Limb (tissue), 2 donors: ENCODE data around the gene TSHZ2.

Source experiments
- DNase-seq, 2 donors: peaks; one replicate each; pipeline ENCODE4 v3.0.0-alpha.2; 2016; ENCODE audit errors: extremely low spot score in 2 of 2

TSHZ2 gene

DNA sequence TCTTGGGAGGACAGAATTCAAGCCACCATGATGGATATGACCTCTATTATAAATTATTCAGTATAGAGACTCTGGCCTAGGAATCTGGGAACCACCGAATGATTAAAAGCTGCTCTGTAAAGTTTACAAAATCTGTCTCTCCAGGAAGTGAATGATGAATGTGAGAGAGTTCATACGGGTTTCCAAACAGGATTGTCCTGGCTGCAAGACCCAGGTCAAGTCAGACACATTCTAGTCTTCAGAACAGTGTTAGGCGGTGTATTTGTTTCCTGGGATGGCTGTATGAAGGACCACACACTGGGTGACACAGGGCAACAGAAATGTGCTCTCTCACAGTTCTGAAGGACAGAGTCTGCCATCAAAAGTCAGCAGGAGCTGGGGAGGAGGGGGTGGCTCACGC is 399.1 kb downstream of the TSHZ2 start:
- no peak for DNase-seq

- DNase-seq, result no peak
Observed at GRCh38 chr20:53376021-53376420, 403.9 kb downstream of the TSHZ2 start.

- DNase-seq, result no peak
Observed at GRCh38 chr20:53379014-53379832, 407.1 kb downstream of the TSHZ2 start.

DNA sequence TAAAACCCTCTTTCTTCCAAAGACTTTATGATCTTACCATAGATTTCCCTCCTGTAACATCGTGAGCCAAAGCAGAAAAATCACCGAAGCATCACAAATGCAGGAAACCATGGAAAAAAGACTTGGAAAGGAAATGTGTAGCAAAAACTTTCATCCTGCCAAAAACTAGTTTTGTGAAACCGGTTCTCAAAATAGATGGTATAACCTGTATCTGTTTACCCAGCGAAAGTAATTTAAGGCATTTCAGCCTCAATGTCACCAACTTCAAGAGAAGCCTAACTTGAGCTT is 407.6 kb downstream of the TSHZ2 start:
- DNase-seq, result no peak

DNA sequence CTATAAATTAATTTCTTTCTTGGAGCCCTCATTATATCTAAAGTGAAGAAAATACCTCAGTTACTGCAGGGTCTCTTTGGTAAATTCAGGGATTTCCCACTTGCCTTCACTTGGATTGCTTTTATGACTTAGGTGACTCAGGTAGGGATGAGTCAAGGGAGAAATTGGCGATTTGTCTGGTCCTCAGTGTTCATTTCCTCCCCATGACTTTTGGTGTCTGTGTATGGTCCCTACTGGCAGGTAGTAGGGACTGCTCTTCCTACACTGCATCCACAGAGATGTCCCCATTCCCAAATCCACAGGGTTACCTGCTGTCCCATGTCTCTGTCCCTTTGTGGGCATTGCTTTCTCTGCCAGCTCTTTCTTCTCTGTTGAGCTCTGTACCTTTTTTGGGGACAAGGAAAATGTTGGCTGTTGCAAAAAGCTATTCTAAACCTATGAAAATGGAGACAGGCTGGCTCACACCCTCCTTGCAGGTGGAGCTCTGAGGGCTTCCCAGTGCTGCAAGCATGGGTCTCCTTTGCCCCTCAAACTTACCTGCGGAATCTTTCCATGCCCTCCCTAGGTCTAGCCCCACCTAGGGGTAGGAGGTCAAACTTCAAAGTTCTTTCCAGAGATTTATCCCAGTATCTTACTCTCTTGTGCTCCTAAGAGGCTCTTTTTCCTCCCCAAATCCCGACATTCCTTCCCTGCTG is 409.6 kb downstream of the TSHZ2 start:
- DNase-seq, result no peak

- peak in 1 of 2 donors; percentile 35 for DNase-seq
Observed at GRCh38 chr20:53382263-53382844, 410.2 kb downstream of the TSHZ2 start.

DNA sequence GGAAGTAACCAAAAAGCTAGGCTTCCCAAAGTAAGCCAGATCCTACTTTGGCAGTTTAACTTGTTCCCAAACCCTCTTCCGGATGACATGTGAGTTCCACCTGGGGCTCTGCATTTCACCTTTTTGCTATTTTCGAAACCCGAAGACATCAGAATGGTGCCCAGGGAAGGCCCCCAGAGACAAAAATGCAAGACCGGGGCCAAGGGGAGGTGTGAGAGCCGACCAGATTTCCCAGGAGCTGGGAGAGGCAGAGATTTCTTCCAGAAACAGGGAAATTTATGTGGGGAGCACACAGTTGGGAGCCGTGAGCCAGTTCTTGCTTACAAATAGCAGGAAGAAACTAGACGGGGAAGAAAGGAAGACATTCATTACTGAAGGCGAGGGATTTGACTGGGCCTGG is 411.8 kb downstream of the TSHZ2 start:
- DNase-seq, result peak in 1 of 2 donors; percentile 37

GRCh38 chr20:53384392-53384791 is 412.2 kb downstream of the TSHZ2 start:
- DNase-seq, result no peak

DNA sequence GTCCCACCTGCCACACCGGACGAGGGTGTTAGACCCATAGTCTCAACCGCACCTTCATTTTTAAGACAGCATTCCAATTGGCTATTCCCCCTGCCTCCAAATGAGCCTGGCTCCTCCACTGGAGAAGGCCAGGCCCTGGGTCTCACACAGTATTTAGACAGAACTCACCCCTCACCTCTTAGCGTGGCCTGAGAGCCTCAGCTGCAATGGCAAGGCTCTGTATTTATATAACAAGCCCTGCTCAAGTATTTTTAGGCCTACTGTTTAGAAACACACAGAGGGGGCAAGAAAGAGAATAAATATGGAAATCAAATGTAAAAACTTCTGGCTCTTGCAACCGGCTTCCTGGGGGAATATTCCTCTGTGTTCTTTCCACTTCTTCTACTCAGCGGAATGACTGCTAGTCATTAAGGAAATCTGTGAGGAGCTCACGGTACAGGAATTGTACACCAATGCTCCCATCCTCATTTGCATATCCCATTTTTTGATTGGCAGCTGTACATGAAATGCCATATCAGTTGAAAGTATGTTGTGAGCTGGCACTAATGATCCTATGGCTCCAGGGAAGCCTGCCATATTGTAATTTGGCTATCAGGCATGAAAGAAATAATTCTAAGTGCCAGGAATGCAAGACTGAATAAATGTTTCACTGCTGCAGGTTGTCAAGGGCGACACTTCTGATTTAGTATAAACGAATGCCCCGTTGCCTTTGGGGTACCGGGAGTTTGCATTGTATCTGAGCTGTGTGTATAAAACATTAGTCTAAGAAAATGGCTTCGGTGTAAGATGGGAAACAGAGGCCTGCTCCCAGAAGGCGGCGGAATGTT is 414.0 kb downstream of the TSHZ2 start:
- no peak for DNase-seq

GRCh38 chr20:53387983-53388675 is 416.0 kb downstream of the TSHZ2 start:
- no peak for DNase-seq

GRCh38 chr20:53389516-53390300 is 417.6 kb downstream of the TSHZ2 start:
- no peak for DNase-seq

GRCh38 chr20:53390770-53391169 is 418.6 kb downstream of the TSHZ2 start:
- DNase-seq, result no peak

- no peak for DNase-seq
Observed at GRCh38 chr20:53394433-53394832, 422.3 kb downstream of the TSHZ2 start.

DNA sequence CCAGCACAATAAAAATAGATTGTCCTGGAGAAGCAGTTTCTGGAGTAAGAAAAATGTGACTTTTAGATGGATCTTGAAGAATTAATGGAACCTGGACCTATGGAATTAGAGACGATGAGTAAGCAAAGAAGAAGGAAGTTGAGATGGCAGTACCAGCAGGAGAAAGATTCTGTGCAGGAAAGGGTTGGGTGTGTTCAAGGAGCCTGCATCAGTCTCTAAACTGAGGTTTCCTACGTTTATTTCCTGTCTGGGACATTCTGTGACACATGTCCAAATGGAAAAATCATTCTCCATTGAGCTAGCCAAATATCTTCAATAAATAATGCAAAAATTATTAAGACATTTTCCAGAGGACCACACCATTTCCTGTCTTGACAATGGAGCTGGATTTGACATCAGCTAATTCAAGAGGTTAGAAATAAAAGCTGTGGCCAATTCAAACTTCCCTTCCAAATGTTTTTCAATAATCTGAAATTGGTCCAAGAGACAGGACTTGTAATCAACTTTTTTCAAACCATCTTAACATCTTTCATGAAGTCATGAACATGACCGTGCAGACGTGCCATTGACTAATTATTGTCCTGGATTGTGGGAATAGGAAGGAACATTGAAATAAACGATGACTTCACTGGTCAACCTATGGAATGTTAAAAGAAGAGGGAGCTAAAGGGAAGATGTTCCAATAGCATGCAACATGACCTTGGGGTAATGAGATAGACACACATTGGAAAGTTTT is 423.2 kb downstream of the TSHZ2 start:
- DNase-seq, result no peak

GRCh38 chr20:53399083-53399482 is 426.9 kb downstream of the TSHZ2 start:
- DNase-seq, result no peak

DNA sequence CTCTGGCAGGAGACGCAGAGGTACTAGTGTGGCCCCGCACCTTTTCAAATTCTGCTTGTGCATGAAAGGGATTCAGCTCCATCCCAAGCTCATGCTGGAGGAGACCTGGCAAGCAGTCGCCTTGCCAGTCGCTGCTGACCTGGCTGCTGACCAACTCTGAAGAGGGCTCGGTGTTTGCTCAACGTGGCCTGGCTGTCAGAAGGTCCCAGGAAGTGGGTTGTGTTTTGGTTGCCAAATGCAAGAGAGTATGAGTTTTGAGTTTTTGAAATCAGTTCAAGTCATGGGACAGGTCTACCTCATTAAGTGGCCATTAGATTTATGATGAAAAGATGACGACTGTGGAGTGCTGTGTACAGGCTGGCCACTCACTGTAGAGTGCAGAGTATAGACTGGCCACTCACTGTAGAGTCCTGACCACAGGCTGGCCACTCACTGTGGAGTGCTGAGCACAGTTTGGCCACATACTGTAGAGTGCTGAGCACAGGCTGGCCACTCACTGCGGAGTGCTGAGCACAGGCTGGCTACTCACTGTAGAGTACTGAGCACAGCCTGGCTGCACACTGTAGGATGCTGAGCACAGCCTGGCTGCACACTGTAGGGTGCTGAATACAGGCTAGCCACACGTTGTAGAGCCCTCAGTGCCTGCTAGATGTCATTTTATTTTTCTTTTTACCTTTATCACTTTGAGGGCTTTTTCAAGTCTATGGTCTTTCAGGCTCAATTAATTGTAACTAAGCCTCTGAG is 427.6 kb downstream of the TSHZ2 start:
- DNase-seq, result no peak

GRCh38 chr20:53402233-53403005 is 430.3 kb downstream of the TSHZ2 start:
- DNase-seq, result no peak

GRCh38 chr20:53403029-53403428 is 430.9 kb downstream of the TSHZ2 start:
- no peak for DNase-seq
